Smooth muscle cell (in vitro differentiated cells): ENCODE data around the gene ZNF574. TPM values are rescaled to one million over a fixed set of nuclear protein-coding genes. Genes with fewer than 3 reads are reported as not detected.

Experiments
- DNase-seq: peaks from one replicate; lab custom pipeline; 2025; ENCODE audit not compliant: unreplicated experiment; lab: John Stamatoyannopoulos, UW
- H2AFZ ChIP-seq: fragments of 200-600 bp; sonication (generic); 2 replicates; pipeline ENCODE4 v1.6.0; 2016; ENCODE audit warnings: antibody characterized with exemption, low read depth, mild to moderate bottlenecking
- H3F3A ChIP-seq: fragments of 200-600 bp; sonication (generic); 2 replicates; pipeline ENCODE4 v1.6.0; 2017; ENCODE audit warnings: antibody characterized with exemption, low read depth
- H3K27ac ChIP-seq: fragments of 200-600 bp; sonication (generic); 2 replicates; pipeline ENCODE4 v1.5.1; 2016; ENCODE audit warnings: low read depth, mild to moderate bottlenecking
- H3K27me3 ChIP-seq: fragments of 200-600 bp; sonication (generic); 2 replicates; pipeline ENCODE4 v1.6.1; 2016; ENCODE audit warnings: low read depth, mild to moderate bottlenecking
- H3K36me3 ChIP-seq: fragments of 200-600 bp; sonication (generic); 2 replicates; pipeline ENCODE4 v1.5.1; 2016; ENCODE audit warnings: low read depth
- H3K4me1 ChIP-seq: fragments of 200-600 bp; sonication (generic); 2 replicates; pipeline ENCODE4 v1.5.1; 2016; ENCODE audit warnings: low read depth
- H3K4me2 ChIP-seq: fragments of 200-600 bp; sonication (generic); 2 replicates; pipeline ENCODE4 v1.6.0; 2016; ENCODE audit warnings: mild to moderate bottlenecking
- H3K4me3 ChIP-seq: fragments of 200-600 bp; sonication (generic); 2 replicates; pipeline ENCODE4 v1.5.1; 2016; ENCODE audit warnings: mild to moderate bottlenecking
- H3K79me2 ChIP-seq: fragments of 200-600 bp; sonication (generic); 2 replicates; pipeline ENCODE4 v1.6.0; 2016; ENCODE audit warnings: low read depth, mild to moderate bottlenecking
- H3K9ac ChIP-seq: fragments of 200-600 bp; sonication (generic); 2 replicates; pipeline ENCODE4 v1.6.0; 2016; ENCODE audit warnings: low read depth
- H3K9me3 ChIP-seq: fragments of 200-600 bp; sonication (generic); replicated peaks from 2 replicates; pipeline ENCODE4 v1.5.1; 2016; ENCODE audit warnings: low read depth
- H4K20me1 ChIP-seq: fragments of 200-600 bp; sonication (generic); 2 replicates; pipeline ENCODE4 v1.6.0; 2016; ENCODE audit warnings: low read depth
- WGBS: methylation state at CpG from one replicate; pipeline ENCODE4 v1.1.7; 2016; ENCODE audit warnings: low lambda C conversion rate; 5-methylcytosine and 5-hydroxymethylcytosine counted together
- polyA plus RNA-seq: library from polyadenylated mRNA; unstranded; fragments of >200 nt; fragmentation: Nextera tagmentation; extraction: Ambion mirVana; gene quantifications from 2 replicates; pipeline ENCODE4 v1.2.1, GENCODE V29; 2016
- total RNA-seq: library from RNA; depleted of rRNA; stranded (reverse); fragments of >200 nt; gene quantifications from 2 replicates; pipeline ENCODE4 v1.2.3, GENCODE V29; 2014
- TF ChIP-seq, protein P1 (sequence below): fragments of 200-600 bp; sonication (generic); IDR thresholded peaks from 2 replicates; pipeline ENCODE4 v1.5.1; 2017; ENCODE audit warnings: borderline replicate concordance, mild to moderate bottlenecking, antibody characterized with exemption; ENCODE audit not compliant: insufficient read depth, poor library complexity, severe bottlenecking

ZNF574 gene
- total and polyA plus RNA-seq, 2 experiments from 2014 or later, result 8.9 to 20.5 TPM

DNA sequence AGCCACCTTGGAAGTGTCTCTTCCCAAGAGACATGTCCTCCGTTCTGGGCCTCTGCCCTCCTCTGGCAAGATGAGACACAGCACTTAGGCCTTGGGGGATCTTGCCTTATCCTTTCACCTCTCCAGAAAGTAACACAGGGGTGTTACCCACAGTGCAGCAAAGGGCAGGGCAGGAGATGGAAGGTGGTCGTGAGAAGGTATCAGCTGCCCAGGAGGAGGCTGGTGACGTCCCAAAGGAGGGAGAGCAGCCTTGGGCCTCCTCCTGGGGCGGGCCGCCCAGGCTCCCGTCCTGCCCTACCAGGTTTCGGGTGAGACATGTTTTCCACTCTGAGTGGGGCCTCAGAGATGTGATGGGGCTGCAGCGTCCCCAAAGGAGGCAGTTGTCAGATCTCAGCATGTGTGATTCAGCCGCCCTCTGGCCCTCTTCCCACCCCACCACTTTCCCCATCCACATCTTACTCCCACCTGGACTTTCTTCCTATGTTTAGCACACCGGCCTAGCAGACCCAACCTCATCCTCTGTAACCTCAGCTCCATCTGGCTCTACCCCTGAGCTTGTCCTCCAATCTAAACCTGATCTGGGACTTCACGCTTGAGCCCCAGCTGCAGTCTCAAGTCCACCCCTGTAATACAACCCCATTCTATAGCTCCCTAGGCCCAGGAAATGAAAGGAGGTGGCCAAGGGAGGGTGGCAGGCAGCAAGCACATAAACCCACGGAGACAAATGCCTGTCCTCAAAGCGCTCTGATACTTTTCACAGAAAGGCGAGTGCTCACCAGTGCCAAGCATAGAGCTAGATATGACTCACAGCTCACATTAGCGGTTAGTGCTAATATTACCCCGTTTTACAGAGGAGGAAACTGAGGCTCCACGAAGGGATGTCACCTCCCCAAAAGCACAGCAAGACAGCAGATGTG, 47.0 kb downstream of the ZNF574 start:
- Histone ChIP-seq H3K27me3 (no peaks in the 10 kb centered on the region), H2AFZ (no peak overlapping the region), H3K9ac (no peak overlapping the region), H3K4me3 (no peak overlapping the region), H3K4me2 (no peak overlapping the region), H3K36me3 (no peaks in the 10 kb centered on the region), H4K20me1 (no peaks in the 10 kb centered on the region), H3F3A (no peaks in the 10 kb centered on the region), H3K27ac (no peak overlapping the region), H3K4me1 (peaks cover 5% of the 10 kb centered on the region), H3K9me3 (no peaks in the 10 kb centered on the region), H3K79me2 (no peaks in the 10 kb centered on the region)
- DNase-seq, result no peak
- 81% methylated on average over 16 of the region's 17 CpGs for WGBS
- TF ChIP-seq, protein P1, sequence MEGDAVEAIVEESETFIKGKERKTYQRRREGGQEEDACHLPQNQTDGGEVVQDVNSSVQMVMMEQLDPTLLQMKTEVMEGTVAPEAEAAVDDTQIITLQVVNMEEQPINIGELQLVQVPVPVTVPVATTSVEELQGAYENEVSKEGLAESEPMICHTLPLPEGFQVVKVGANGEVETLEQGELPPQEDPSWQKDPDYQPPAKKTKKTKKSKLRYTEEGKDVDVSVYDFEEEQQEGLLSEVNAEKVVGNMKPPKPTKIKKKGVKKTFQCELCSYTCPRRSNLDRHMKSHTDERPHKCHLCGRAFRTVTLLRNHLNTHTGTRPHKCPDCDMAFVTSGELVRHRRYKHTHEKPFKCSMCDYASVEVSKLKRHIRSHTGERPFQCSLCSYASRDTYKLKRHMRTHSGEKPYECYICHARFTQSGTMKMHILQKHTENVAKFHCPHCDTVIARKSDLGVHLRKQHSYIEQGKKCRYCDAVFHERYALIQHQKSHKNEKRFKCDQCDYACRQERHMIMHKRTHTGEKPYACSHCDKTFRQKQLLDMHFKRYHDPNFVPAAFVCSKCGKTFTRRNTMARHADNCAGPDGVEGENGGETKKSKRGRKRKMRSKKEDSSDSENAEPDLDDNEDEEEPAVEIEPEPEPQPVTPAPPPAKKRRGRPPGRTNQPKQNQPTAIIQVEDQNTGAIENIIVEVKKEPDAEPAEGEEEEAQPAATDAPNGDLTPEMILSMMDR, result no peak

DNA sequence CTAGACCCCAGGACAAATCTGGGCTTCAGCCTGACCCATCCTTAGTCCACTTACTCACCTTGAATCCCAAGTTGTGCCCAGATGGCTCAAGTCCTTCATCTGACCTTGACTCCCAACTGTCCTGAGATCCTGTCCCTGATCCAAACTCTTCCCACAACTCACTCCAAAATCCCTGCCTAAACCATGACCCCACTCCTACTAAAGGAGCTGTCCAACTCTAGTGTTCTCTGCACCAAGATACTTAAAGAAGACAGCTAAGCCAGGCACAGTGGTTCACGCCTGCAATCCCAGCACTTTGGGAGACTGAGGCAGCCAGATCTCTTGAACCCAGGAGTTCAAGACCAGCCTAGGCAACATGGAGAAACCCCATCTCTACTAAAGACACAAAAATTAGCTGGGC, 47.8 kb downstream of the ZNF574 start:
- H4K20me1 ChIP-seq, result no peaks in the 10 kb centered on the region
- no peak overlapping the region for H2AFZ ChIP-seq
- H3K4me3 ChIP-seq, result no peak overlapping the region
- H3K4me2 ChIP-seq, result no peak overlapping the region
- no peaks in the 10 kb centered on the region for H3K27me3 ChIP-seq
- H3K36me3 ChIP-seq, result no peaks in the 10 kb centered on the region
- TF ChIP-seq, protein P1, result no peak
- H3K9me3 ChIP-seq, result no peaks in the 10 kb centered on the region
- no peaks in the 10 kb centered on the region for H3K79me2 ChIP-seq
- no peak overlapping the region for H3K9ac ChIP-seq
- peaks cover 5% of the 10 kb centered on the region for H3K4me1 ChIP-seq
- no peaks in the 10 kb centered on the region for H3F3A ChIP-seq
- no peak for DNase-seq
- H3K27ac ChIP-seq, result no peak overlapping the region
- WGBS, result 96% methylated on average over 1 of the region's 1 CpG

DNA sequence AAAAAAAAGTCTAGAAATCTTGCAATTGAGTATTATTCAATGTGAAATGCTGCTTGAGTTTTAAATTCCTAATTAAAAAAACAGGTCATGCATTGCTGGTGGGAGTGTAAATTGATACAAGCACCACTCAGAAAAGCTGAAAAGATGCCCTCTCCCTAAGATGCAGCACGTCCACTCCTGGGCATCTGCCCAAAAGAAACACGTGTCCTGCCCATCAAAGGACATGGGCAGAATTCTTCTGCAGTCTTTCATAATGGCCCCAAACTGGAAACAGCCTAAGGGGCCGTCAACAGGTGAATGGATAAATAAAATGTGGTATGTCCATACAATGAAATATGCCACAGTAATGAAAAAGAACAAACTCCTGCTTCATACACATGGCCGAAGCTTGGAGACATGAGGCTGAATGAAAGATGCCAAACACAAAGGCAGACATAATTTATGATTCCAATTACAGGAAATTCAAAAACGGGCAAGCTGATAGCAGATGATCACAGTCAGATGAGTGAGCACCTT, 48.5 kb downstream of the ZNF574 start:
- H4K20me1 ChIP-seq, result no peaks in the 10 kb centered on the region
- no peak overlapping the region for H2AFZ ChIP-seq
- no peak overlapping the region for H3K9ac ChIP-seq
- no peak overlapping the region for H3K4me2 ChIP-seq
- WGBS, result 89% methylated on average over 5 of the region's 5 CpGs
- H3F3A ChIP-seq, result no peaks in the 10 kb centered on the region
- no peak overlapping the region for H3K27ac ChIP-seq
- no peaks in the 10 kb centered on the region for H3K36me3 ChIP-seq
- TF ChIP-seq, protein P1, result no peak
- no peaks in the 10 kb centered on the region for H3K9me3 ChIP-seq
- H3K79me2 ChIP-seq, result no peaks in the 10 kb centered on the region
- H3K27me3 ChIP-seq, result no peaks in the 10 kb centered on the region
- peaks cover 5% of the 10 kb centered on the region for H3K4me1 ChIP-seq
- DNase-seq, result no peak
- H3K4me3 ChIP-seq, result no peak overlapping the region

DNA sequence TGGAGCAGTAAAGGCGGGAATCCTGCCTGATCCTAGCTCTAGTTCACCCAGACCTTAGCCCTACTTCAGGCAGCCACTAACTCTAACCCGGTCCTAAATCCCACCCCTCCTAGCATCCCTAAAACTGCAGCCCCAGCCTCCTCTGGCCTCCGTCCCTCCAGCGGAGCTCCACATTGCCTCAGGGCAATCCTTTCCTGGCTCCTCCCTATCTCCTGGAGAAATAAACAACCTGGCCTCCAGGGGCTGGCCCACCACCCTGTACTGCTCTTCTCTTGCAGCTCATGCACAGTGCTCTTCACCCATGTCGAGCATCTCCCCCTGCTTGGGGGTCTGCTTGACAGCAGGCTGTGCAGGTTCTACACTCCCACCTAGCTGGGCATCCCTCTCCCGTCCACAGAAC, 49.6 kb downstream of the ZNF574 start:
- Histone ChIP-seq H3K36me3 (no peaks in the 10 kb centered on the region), H3K79me2 (no peaks in the 10 kb centered on the region), H3K4me2 (no peak overlapping the region), H3K4me3 (no peak overlapping the region), H4K20me1 (no peaks in the 10 kb centered on the region), H2AFZ (no peak overlapping the region), H3F3A (no peaks in the 10 kb centered on the region), H3K9me3 (no peaks in the 10 kb centered on the region), H3K4me1 (peaks cover 5% of the 10 kb centered on the region), H3K27ac (no peak overlapping the region), H3K9ac (no peak overlapping the region), H3K27me3 (no peaks in the 10 kb centered on the region)
- 69% methylated on average over 6 of the region's 6 CpGs for WGBS
- TF ChIP-seq, protein P1, result no peak
- no peak for DNase-seq
